Measurements from ENCODE around the gene UPF3A.
A peak's percentile ranks its signal among the peaks of the same experiment; 100 is the strongest.
"Not testable (repeated sequence)": the region's sequence is repeated elsewhere in the genome, so short reads cannot be mapped to it uniquely, and the experiment has no call there.

Gene UPF3A

GRCh38 chr13:114303700-114304327, 22.4 kb downstream of the UPF3A start:
- no peak for DNase-seq (ENCODE audit: low read depth in 2 of 2)

GRCh38 chr13:114304346-114305034, 23.1 kb downstream of the UPF3A start:
- no peak for DNase-seq (ENCODE audit: low read depth in 2 of 2)

DNA sequence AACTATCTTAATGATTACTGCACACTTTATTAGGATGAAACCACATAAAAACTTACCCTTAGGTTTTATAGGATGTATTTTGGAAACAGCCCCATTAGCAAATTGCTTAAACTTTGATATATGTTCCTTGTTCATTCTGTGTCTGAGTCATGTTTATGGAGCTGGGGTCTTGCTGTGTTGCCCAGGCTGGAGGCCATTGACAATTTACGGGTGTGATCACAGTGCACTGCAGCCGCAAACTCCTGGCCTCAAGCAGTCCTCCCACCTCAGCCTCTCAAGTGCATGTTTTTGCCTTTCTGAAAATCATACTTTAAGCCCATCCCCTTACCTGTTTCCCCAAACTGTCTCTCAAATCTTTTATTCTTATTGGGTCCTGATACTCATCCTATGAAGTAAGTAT, 27.7 kb downstream of the UPF3A start:
- no peak for DNase-seq (ENCODE audit: low read depth in 2 of 2)

- no peak for DNase-seq (ENCODE audit: low read depth in 2 of 2)
These were observed 28.5 kb downstream of the UPF3A start for GRCh38 chr13:114309806-114310410.

GRCh38 chr13:114310956-114311355, 29.6 kb downstream of the UPF3A start:
- DNase-seq (ENCODE audit: low read depth in 2 of 2): no peak

DNA sequence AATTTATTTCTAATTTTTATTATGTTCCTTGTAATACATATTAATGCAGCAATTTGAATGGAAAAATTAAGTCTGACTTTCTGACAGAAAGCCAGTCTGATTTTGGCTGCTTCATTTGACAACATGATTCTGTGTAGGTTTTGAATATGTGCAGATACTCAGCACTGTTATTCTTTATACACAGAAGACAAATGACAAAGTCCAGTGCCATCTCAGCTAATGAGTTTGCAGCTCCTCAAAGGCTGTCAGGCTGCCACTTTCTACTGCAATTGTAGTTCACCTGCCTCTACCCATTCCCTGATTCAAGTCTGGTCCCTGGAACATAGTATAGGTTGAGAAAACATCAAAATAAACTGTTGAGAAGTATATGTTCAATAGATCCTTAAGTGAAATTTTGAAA, 30.0 kb downstream of the UPF3A start:
- DNase-seq (ENCODE audit: low read depth in 2 of 2): no peak

DNA sequence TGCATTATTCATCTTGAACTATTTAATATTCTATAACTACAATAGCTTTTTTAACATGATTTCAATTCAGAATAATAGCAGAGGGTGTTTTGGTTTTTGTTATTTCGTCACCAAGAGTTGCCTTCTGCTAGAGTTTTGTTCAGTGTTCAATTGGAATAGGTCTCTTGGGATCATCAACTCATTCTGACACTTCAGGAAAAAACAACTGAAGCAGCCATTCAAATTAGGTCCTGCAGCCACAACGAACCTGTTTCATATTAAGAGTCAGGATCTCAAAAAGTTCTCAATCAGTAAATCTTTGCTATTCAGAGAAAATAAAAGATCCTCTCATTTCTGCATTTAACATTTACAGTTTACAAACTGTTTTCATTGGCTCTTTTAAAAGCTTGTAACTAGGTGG, 30.5 kb downstream of the UPF3A start:
- DNase-seq (ENCODE audit: low read depth in 2 of 2): no peak

GRCh38 chr13:114313061-114313860, 31.9 kb downstream of the UPF3A start:
- peak in 1 of 2 donors; percentile 12 for DNase-seq (ENCODE audit: low read depth in 2 of 2)

DNA sequence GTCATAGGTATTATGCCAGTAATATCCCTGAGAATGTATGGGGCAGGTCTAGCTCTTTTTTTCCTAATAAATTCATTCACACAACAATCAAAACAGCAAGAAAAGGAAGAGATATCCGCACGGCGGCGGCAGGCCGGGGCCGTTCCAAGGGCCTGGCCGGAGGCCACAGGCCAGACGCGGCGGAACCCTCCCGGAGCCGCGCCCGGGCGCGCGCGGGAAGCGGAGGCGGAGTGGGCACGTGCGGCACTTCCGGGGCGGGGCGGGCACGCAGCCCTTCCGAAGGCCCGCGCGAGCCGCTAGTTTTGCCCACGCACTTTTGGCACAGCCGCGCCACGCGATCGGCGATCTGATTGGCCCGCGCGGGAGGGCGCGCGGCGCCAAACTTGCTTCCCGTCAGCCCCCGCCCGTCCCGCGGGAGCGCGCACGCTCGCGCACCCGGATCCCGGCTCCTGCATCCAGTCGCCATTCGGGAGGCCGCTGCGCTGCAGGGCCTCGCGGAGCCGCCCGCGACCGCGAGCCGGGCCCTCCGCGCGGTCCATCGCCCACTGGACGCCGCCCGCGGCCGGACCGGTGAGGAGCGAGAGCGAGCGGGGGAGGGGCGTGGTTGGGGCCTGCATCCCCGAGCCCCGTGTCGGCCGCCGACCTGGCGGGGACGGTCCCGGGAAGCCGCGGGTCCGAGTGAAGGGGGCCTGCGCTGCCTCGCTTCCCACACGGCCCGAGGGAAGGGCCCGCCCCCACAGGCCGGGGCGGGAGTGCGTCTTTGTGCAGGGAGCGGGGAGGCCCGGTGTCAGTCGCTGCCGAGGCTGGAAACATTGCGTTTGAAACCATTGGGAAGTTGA, 32.9 kb downstream of the UPF3A start, which contains the start of gene CHAMP1:
Gene CHAMP1 (plus strand): TSS at position 430 of the 839 bp plus-strand sequence. CDS start 9,340 bp downstream, outside the sequence.
- DNase-seq (ENCODE audit: low read depth in 2 of 2): peak; percentile 82 to 90

DNA sequence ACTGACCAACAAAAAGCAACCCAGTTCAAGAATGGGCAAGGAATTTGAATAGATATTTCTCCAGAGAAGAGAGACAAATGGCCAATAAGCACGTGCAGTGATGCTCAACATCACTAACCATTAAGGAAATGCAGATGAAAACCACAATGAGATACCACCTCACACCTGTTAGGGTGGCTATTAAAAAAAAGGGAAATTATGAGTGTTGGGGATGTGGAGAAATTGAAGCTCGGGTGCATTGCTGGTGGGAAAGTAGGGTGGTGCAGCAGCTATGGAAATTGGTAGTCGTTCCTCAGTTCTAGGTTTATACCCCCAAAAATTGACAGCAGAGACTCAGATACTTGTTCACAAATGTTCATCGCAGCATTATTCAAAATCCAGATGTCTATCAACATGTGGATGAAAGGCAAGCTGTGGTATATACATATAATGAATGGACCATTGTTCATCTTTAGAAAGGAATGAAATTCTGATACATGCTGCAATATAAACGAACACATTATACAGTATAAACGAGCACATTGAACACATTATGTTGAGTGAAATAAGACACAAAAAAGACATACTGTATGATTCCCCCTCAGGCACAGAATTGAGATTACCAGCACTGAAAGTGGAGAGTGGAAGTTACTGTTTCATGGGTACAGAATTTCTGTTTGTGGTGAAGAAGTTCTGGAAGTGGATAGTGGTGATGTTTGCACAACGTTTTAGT, 33.8 kb downstream of the UPF3A start:
- DNase-seq (ENCODE audit: low read depth in 2 of 2): no peak

- DNase-seq (ENCODE audit: low read depth in 2 of 2): no peak
These were observed 37.2 kb downstream of the UPF3A start for GRCh38 chr13:114318624-114319023.

DNA sequence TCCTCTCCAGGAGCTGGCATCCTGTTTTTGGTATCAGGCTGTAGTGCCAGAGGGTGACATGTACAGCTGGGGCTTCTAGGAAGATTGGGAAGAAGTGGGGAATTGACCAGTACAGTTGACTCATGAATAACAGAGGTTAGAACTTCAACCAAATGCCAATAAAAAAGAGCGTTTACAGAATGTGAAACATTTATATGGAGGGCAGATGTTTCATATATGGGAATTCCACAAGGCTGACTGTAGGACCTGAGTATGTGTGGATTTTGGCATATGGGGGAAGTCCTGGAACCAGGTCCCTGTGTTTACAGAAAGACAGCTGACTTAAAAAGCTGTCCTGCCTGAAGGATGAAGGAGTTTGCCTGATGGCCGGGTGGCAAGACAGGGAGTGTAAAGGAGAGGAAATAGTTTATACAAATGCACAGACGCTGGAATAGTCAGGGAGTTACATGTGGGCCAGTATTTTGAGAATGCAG, 38.1 kb downstream of the UPF3A start:
- no peak for DNase-seq (ENCODE audit: low read depth in 2 of 2)

- no peak for DNase-seq (ENCODE audit: low read depth in 2 of 2)
These were observed 38.7 kb downstream of the UPF3A start for GRCh38 chr13:114320065-114320464.

GRCh38 chr13:114321256-114321655, 39.9 kb downstream of the UPF3A start:
- DNase-seq (ENCODE audit: low read depth in 2 of 2): no peak

GRCh38 chr13:114323349-114323748, 41.9 kb downstream of the UPF3A start:
- no peak for DNase-seq (ENCODE audit: low read depth in 2 of 2)

DNA sequence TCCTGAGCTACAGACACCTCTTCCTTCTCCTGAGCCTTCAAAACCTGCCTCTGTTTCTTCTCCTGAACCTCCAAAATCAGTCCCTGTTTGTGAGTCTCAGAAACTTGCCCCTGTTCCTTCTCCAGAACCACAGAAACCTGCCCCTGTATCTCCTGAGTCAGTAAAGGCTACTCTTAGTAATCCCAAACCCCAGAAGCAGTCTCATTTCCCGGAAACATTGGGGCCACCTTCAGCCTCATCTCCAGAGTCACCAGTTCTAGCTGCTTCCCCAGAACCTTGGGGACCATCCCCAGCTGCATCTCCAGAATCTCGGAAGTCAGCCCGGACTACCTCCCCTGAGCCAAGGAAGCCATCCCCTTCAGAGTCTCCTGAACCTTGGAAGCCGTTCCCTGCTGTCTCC, 42.9 kb downstream of the UPF3A start:
- DNase-seq (ENCODE audit: low read depth in 2 of 2): no peak

- DNase-seq (ENCODE audit: low read depth in 2 of 2): no peak
These were observed 44.3 kb downstream of the UPF3A start for GRCh38 chr13:114325729-114326128.

GRCh38 chr13:114328034-114328433, 46.6 kb downstream of the UPF3A start:
- DNase-seq (ENCODE audit: low read depth in 2 of 2): no peak

DNA sequence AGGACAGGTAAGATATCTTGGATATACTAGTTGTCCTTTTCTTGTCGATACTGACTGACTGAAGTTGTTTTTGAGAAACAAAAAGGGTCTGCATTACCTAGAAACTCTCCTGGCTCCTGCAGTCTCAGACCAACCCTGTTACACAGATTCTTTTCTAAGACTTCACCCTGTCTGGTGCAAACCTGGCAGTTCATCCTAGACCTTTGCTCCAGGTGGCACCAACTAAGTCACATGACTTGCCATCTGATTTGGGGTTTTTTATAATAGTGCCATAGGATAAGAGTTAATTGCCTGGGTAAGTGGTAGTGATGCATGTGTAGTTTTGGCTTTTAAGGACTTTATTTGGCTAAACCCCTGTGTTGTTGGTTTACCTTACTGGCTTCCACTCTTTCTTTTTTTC, 47.2 kb downstream of the UPF3A start:
- no peak for DNase-seq (ENCODE audit: low read depth in 2 of 2)

- no peak for DNase-seq (ENCODE audit: low read depth in 2 of 2)
These were observed 48.7 kb downstream of the UPF3A start for GRCh38 chr13:114330086-114330485.

- not testable (repeated sequence) for DNase-seq (ENCODE audit: low read depth in 2 of 2)
These were observed 52.5 kb downstream of the UPF3A start for GRCh38 chr13:114333881-114334280.

All from stimulated activated CD4-positive, alpha-beta T cell treated with anti-CD3 and anti-CD28 coated beads, Interleukin-1b, Interleukin-23, amount 100 ng/mL, for 4 hours (primary cell).